Right lobe of liver (tissue), 4 donors: ENCODE data around the gene IFT88.

Source experiments
- CTCF ChIP-seq, 4 donors: fragments of 200-600 bp in 3 of 4; fragments of 450-650 bp in 1 of 4; IDR thresholded peaks; one replicate each; pipeline versions ENCODE4 v1.5.1 to v1.8.0; 2016 to 2022; ENCODE audit warnings: antibody characterized with exemption in 4 of 4, mild to moderate bottlenecking in 2 of 4
- POLR2A ChIP-seq: fragments of 450-650 bp; IDR thresholded peaks from one replicate; pipeline ENCODE4 v1.6.1; 2017; ENCODE audit warnings: antibody characterized with exemption, mild to moderate bottlenecking
- donor health status: DM: no; HTN: no; CAD: no.
- donor health status: DM: no; HTN: no; CAD: no.
- donor health status: DM: no; HTN: yes; CAD: no.

- TF ChIP-seq POLR2A (no peak), CTCF (IDR thresholded peaks at IDR 0.05) (no peak)
These were observed 113.6 kb downstream of the IFT88 start for GRCh38 chr13:20680416-20681080.
